Measurements from ENCODE around the gene LHX6.

- no peak for TF ChIP-seq CTCF (CRISPR knock-in tag; IDR thresholded peaks at IDR 0.05)
- TF ChIP-seq REST (IDR thresholded peaks at IDR 0.05; ENCODE audit: borderline replicate concordance in 1 of 2, low read depth in 1 of 2, low read length in 2 of 2): no peak
- TF ChIP-seq HCFC1 (IDR thresholded peaks at IDR 0.05; ENCODE audit: low read depth, low read length): no peak
- TF ChIP-seq TCF7 (IDR thresholded peaks at IDR 0.05; ENCODE audit: low read depth): no peak
Measured at GRCh38 chr9:122162415-122162814, 66.3 kb downstream of the LHX6 start.

Data from HepG2 (cell line).